ENCODE results near the gene SH2D7.
A peak's percentile ranks its signal among the peaks of the same experiment; 100 is the strongest.

SH2D7 gene

DNA sequence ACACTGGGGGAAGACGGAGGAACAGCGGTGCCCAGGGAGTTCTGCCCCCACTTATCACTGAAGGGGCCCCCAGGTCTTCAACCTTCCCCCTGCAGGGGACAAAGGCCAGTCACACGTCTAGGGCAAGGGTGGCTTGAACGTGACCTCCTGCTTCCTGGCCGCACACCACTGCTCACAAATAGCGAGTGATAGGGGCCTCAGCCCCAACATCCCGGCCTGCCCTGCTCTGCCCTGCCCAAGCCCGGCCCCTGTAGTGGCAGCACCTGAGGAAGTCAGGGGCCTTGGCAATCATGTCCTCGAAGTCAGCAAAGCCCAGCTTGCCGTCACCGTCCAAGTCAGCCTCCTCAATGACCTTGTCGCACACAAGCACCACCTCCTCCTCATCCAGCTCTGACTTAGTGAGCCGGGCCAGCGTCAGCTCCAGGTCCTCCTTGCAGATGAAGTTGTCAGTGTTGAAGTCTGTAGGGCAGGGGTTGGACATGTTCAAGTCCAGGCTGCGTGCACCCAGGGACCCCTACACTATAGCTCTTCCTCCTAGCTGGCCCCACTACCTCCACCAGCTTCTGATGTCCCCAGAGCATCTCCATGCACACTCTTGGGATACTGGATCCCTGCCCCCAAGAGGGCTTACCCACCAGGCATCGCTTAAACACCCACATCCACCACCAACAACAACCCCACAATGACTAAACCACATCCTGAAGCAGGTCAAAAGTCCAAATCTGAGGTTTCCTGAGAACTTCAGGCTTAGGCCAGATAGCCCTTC lies 13.3 kb downstream of the SH2D7 start:
- in situ Hi-C loops (cut with MboI; ENCODE audit: low sequenced_read_pairs, unreplicated experiment): loop anchor here (10.0 kb wide), 2 partner anchors 101 to 151 kb away; no protein-coding TSS in a partner anchor
- TF ChIP-seq CTCF (IDR thresholded peaks at IDR 0.05; ENCODE audit: borderline replicate concordance, control extremely low read depth, extremely low read depth, insufficient read depth, missing control alignments): no peak
- no peak for DNase-seq (ENCODE audit: low spot score)

DNA sequence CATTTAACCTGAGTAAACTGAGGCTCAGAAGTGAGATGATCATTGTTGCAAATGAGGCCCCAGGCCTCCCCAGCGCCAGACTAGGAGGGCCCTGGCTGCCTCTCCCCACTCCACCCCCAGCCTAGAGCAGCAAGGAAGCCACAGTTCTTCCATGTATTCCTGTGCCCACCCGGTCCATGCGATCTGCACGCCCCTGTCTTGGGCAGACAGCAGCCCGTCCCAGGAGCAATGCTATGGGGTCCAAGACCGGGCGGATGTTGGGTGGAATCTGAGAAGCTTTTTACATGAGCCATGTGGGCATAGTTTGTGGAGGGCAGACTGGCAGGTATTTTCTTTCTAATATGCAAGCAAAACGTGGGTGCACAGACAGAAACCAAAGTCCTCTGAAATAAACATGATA lies 15.1 kb downstream of the SH2D7 start:
- no peak for DNase-seq (ENCODE audit: low spot score)
- no peak for TF ChIP-seq CTCF (IDR thresholded peaks at IDR 0.05; ENCODE audit: borderline replicate concordance, control extremely low read depth, extremely low read depth, insufficient read depth, missing control alignments)
- in situ Hi-C loops (cut with MboI; ENCODE audit: low sequenced_read_pairs, unreplicated experiment): loop anchor here (10.0 kb wide), 2 partner anchors 103 to 153 kb away; no protein-coding TSS in a partner anchor

GRCh38 chr15:78108300-78109084 lies 16.1 kb downstream of the SH2D7 start:
- peak; percentile 97 for TF ChIP-seq CTCF (IDR thresholded peaks at IDR 0.05; ENCODE audit: borderline replicate concordance, control extremely low read depth, extremely low read depth, insufficient read depth, missing control alignments)
- in situ Hi-C loops (cut with MboI; ENCODE audit: low sequenced_read_pairs, unreplicated experiment): loop anchor here (10.0 kb wide), 2 partner anchors 104 to 154 kb away; no protein-coding TSS in a partner anchor
- peak; percentile 86 for DNase-seq (ENCODE audit: low spot score)

DNA sequence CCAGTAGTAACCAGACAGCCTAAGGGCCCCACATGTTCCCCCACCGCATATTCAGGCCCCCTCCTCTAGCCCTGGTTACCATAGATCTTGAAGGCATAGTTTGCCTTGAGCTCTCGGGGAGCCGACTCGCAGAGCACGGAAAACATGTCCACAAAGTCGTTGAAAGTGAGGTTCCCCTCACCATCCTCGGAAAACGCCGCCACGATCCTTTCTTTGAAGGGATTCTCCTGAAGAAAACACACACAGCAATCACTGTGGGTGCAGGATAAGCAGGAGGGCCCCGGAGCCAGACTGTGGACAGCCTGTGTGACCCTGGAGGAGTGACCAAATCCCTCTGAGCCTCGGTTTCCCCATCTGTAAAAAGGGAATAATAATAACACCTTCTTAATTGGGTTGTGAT lies 16.8 kb downstream of the SH2D7 start:
- in situ Hi-C loops (cut with MboI; ENCODE audit: low sequenced_read_pairs, unreplicated experiment): loop anchor here (10.0 kb wide), 2 partner anchors 104 to 154 kb away; no protein-coding TSS in a partner anchor
- TF ChIP-seq CTCF (IDR thresholded peaks at IDR 0.05; ENCODE audit: borderline replicate concordance, control extremely low read depth, extremely low read depth, insufficient read depth, missing control alignments): no peak
- DNase-seq (ENCODE audit: low spot score): no peak

DNA sequence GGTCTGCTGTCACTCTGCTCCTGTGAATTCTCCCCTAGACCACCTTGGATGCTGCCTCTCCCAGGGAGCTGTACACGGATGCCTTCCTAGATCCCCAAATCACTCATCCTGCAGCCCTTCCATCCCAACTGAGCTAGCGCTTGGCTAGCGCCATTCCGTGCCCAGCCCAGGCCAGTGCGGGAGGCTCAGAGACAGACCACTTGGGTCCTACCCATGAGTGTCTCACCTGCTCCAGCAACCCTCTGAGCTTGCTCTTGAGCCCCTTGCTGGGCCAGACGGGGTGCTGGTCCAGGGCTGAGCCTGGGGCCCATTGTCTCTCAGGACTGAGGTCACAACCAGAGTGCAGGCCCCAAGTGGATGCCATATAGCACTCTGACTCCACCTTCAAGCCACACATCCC lies 17.7 kb downstream of the SH2D7 start:
- in situ Hi-C loops (cut with MboI; ENCODE audit: low sequenced_read_pairs, unreplicated experiment): loop anchor here (5.0 to 10.0 kb wide), 2 partner anchors 87 to 135 kb away; no protein-coding TSS in a partner anchor

More for the DNA sequence above, 17.7 kb downstream of the SH2D7 start:
- no peak for TF ChIP-seq CTCF (IDR thresholded peaks at IDR 0.05; ENCODE audit: borderline replicate concordance, control extremely low read depth, extremely low read depth, insufficient read depth, missing control alignments)
- DNase-seq (ENCODE audit: low spot score): no peak
